Ascending aorta (tissue), 2 donors: ENCODE results near the gene HRAS. TPM values are rescaled to one million over a fixed set of nuclear protein-coding genes. Genes with fewer than 3 reads are reported as not detected.

Experiments
- DNase-seq, 2 donors: peaks; one replicate each; pipeline ENCODE4 v3.0.0-alpha.2; 2019; ENCODE audit warnings: low spot score in 2 of 2
- H3K27ac ChIP-seq, 2 donors: fragments of 200-600 bp; sonication (generic); one replicate each; pipeline ENCODE4 v1.5.1; 2016 to 2017; ENCODE audit warnings: mild to moderate bottlenecking in 1 of 2
- H3K27me3 ChIP-seq: fragments of 200-600 bp; sonication (generic); one replicate; pipeline ENCODE4 v1.5.1; 2017
- H3K36me3 ChIP-seq, 2 donors: fragments of 200-600 bp; sonication (generic); one replicate each; pipeline ENCODE4 v1.5.1; 2016
- H3K4me1 ChIP-seq, 2 donors: fragments of 200-600 bp; sonication (generic); one replicate each; pipeline ENCODE4 v1.5.1; 2016 to 2017; ENCODE audit warnings: mild to moderate bottlenecking in 1 of 2
- H3K4me3 ChIP-seq, 2 donors: fragments of 200-600 bp; sonication (generic); one replicate each; pipeline ENCODE4 v1.5.1; 2016 to 2017; ENCODE audit warnings: mild to moderate bottlenecking in 1 of 2
- H3K9me3 ChIP-seq, 2 donors: fragments of 200-600 bp; sonication (generic); one replicate each; pipeline ENCODE4 v1.5.1; 2016
- CTCF ChIP-seq, 3 experiments: fragments of 200-600 bp in 2 of 3; fragments of 450-650 bp in 1 of 3; sonication (generic) in 2 of 3; IDR thresholded peaks; one replicate each; pipeline ENCODE4 v1.5.1; 2016 to 2019; ENCODE audit warnings: antibody characterized with exemption in 3 of 3, mild to moderate bottlenecking in 1 of 3, moderate library complexity in 1 of 3
- intact Hi-C: fragments of 100-400 bp; cut with DNase I; formaldehyde crosslinking; loops from one replicate; pipeline ENCODE4 v1.15.1; 2023
- total RNA-seq: library from RNA; depleted of rRNA; stranded (reverse); fragments of >200 nt; gene quantifications from one replicate; pipeline ENCODE4 v1.1.0, GENCODE V29; 2016

Gene HRAS
- total RNA-seq, 1 donor from 2014 or later = 21.6 TPM

- H3K9me3 ChIP-seq = no peaks in the 10 kb centered on the region
- peaks cover 15 to 37% of the 10 kb centered on the region in 2 donors for H3K4me1 ChIP-seq
- H3K4me3 ChIP-seq = peak within 1 kb of the TSS; percentile 83 to 85
- peaks cover 8 to 15% of the 10 kb centered on the region in 2 donors for H3K36me3 ChIP-seq
- peak; percentile 90 to 99 for DNase-seq
- intact Hi-C loops = loop anchor here (1.0 to 5.0 kb wide), 9 partner anchors 11 to 1065 kb away; partner anchors contain the start of genes BET1L, DUSP8, HRAS and IFITM2
- H3K27me3 ChIP-seq = no peaks in the 10 kb centered on the region
- TF ChIP-seq CTCF (IDR thresholded peaks at IDR 0.05) = no peak
- H3K27ac ChIP-seq = peak within 1 kb of the TSS; percentile 99 to 100
Observed at GRCh38 chr11:506995-507726, 28.2 kb downstream of the HRAS start, which contains the start of gene RNH1. Gene RNH1 (minus strand): TSS chr11:507242. CDS start chr11:502162, 5,080 bp downstream.

GRCh38 chr11:506238-506994 lies 29.0 kb downstream of the HRAS start:
- peaks cover 13 to 20% of the 10 kb centered on the region in 2 donors for H3K36me3 ChIP-seq
- peaks cover 15 to 37% of the 10 kb centered on the region in 2 donors for H3K4me1 ChIP-seq
- H3K9me3 ChIP-seq = no peaks in the 10 kb centered on the region
- intact Hi-C loops = loop anchor here (1.0 to 5.0 kb wide), 6 partner anchors 56 to 1066 kb away; partner anchors contain the start of genes BET1L, DUSP8, IFITM2 and PHRF1
- peak overlapping the region; percentile 99 to 100 for H3K27ac ChIP-seq
- H3K27me3 ChIP-seq = no peaks in the 10 kb centered on the region
- DNase-seq = peak; percentile 76 to 98
- TF ChIP-seq CTCF (IDR thresholded peaks at IDR 0.05) = peak in 2 of 3 experiments; percentile 8 to 23
- H3K4me3 ChIP-seq = peak overlapping the region; percentile 83 to 85

GRCh38 chr11:504994-505344 lies 30.4 kb downstream of the HRAS start:
- Histone ChIP-seq H3K4me1 (peaks cover 15 to 37% of the 10 kb centered on the region in 2 donors), H3K4me3 (peak overlapping the region; percentile 66 to 83), H3K9me3 (no peaks in the 10 kb centered on the region), H3K36me3 (peaks cover 22 to 28% of the 10 kb centered on the region in 2 donors), H3K27ac (peak overlapping the region; percentile 99 to 100), H3K27me3 (no peaks in the 10 kb centered on the region)
- DNase-seq = peak in 1 of 2 donors; percentile 61
- intact Hi-C loops = loop anchor here (5.0 kb wide), 2 partner anchors 198 to 1067 kb away; partner anchors contain the start of genes DUSP8 and IFITM2
- no peak for TF ChIP-seq CTCF (IDR thresholded peaks at IDR 0.05)

GRCh38 chr11:504053-504993 lies 31.1 kb downstream of the HRAS start:
- peaks cover 15 to 37% of the 10 kb centered on the region in 2 donors for H3K4me1 ChIP-seq
- intact Hi-C loops = no loop called here

More at GRCh38 chr11:504053-504993, 31.1 kb downstream of the HRAS start:
- H3K36me3 ChIP-seq = peaks cover 26 to 32% of the 10 kb centered on the region in 2 donors
- no peak for TF ChIP-seq CTCF (IDR thresholded peaks at IDR 0.05)
- no peaks in the 10 kb centered on the region for H3K27me3 ChIP-seq
- no peaks in the 10 kb centered on the region for H3K9me3 ChIP-seq
- H3K27ac ChIP-seq = peak overlapping the region; percentile 99 to 100
- peak overlapping the region; percentile 66 to 83 for H3K4me3 ChIP-seq
- peak in 1 of 2 donors; percentile 74 for DNase-seq
